CD14-positive monocyte (primary cell): ENCODE data around the gene DNAH3. TPM values are rescaled to one million over a fixed set of nuclear protein-coding genes. Genes with fewer than 3 reads are reported as not detected.
A peak's percentile ranks its signal among the peaks of the same experiment; 100 is the strongest.

ENCODE experiments used
- DNase-seq, 3 donors: peaks; one replicate each; pipeline ENCODE4 v3.0.0-alpha.2; 2011 to 2022
- H2AFZ ChIP-seq: 2 replicates; pipeline ENCODE4 v1.6.0; 2012; ENCODE audit warnings: mild to moderate bottlenecking, low read depth, low read length, inconsistent platforms; ENCODE audit not compliant: insufficient read depth, poor library complexity, severe bottlenecking
- H3K27ac ChIP-seq, 2 donors: 1 replicate in 1 of 2; 2 replicates in 1 of 2; pipeline ENCODE4 v1.5.1; 2012 to 2013; ENCODE audit warnings: low read length in 2 of 2, control low read depth in 1 of 2, inconsistent platforms in 1 of 2, low read depth in 1 of 2, mild to moderate bottlenecking in 1 of 2
- H3K27me3 ChIP-seq, 2 donors: one replicate each; pipeline versions ENCODE4 v1.6.0 to v1.6.1; 2011 to 2013; ENCODE audit warnings: low read length in 2 of 2; ENCODE audit not compliant: control insufficient read depth in 2 of 2, insufficient read depth in 2 of 2
- H3K36me3 ChIP-seq, 2 donors: replicated peaks in 1 of 2; 1 replicate in 1 of 2; 2 replicates in 1 of 2; pipeline versions ENCODE4 v1.5.1 to v1.6.1; 2012 to 2013; ENCODE audit warnings: low read length in 2 of 2, control low read depth in 1 of 2, inconsistent platforms in 1 of 2, mild to moderate bottlenecking in 1 of 2; ENCODE audit not compliant: insufficient read depth in 2 of 2, control insufficient read depth in 1 of 2
- H3K4me1 ChIP-seq, 2 donors: 1 replicate in 1 of 2; 2 replicates in 1 of 2; pipeline versions ENCODE4 v1.5.1 to v1.6.1; 2012 to 2013; ENCODE audit warnings: low read length in 2 of 2, control low read depth in 1 of 2, inconsistent platforms in 1 of 2, mild to moderate bottlenecking in 1 of 2, moderate library complexity in 1 of 2; ENCODE audit not compliant: insufficient read depth in 2 of 2, control insufficient read depth in 1 of 2
- H3K4me2 ChIP-seq: replicated peaks from 2 replicates; pipeline ENCODE3; 2012; ENCODE audit warnings: low read length, moderate library complexity, mild to moderate bottlenecking; ENCODE audit not compliant: poor library complexity, severe bottlenecking; ENCODE audit errors: extremely low read depth
- H3K4me3 ChIP-seq, 3 experiments: fragments of 200-600 bp in 1 of 3; sonication (generic) in 1 of 3; replicated peaks in 1 of 3; 1 replicate in 2 of 3; 2 replicates in 1 of 3; pipeline ENCODE4 v1.5.1; 2011 to 2013; ENCODE audit warnings: low read length in 3 of 3, mild to moderate bottlenecking in 3 of 3, control low read depth in 2 of 3, low read depth in 2 of 3, inconsistent platforms in 1 of 3, moderate library complexity in 1 of 3
- H3K79me2 ChIP-seq: 2 replicates; pipeline ENCODE4 v1.6.0; 2012; ENCODE audit warnings: mild to moderate bottlenecking, control low read depth, inconsistent platforms, low read length, moderate library complexity; ENCODE audit not compliant: insufficient read depth
- H3K9ac ChIP-seq: 2 replicates; pipeline ENCODE4 v1.6.0; 2017; ENCODE audit warnings: low read length, mild to moderate bottlenecking; ENCODE audit not compliant: insufficient read depth, poor library complexity, severe bottlenecking
- H3K9me3 ChIP-seq, 2 donors: replicated peaks in 1 of 2; 1 replicate in 1 of 2; 2 replicates in 1 of 2; pipeline versions ENCODE4 v1.5.1 to v1.6.1; 2012 to 2013; ENCODE audit warnings: low read length in 2 of 2, control low read depth in 1 of 2; ENCODE audit not compliant: control insufficient read depth in 1 of 2, insufficient read depth in 1 of 2
- H4K20me1 ChIP-seq: 2 replicates; pipeline ENCODE4 v1.6.0; 2012; ENCODE audit warnings: mild to moderate bottlenecking, low read length, control low read depth, moderate library complexity; ENCODE audit not compliant: insufficient read depth
- H3K27ac Mint-ChIP-seq, 7 donors: one replicate each; pipeline ENCODE4 v1.8.0; 2020; ENCODE audit warnings: mild to moderate bottlenecking in 7 of 7, mixed read lengths in 7 of 7, moderate library complexity in 6 of 7, inconsistent platforms in 2 of 7
- H3K27me3 Mint-ChIP-seq, 3 donors: one replicate each; pipeline ENCODE4 v1.8.0; 2021 to 2022; ENCODE audit warnings: low read depth in 3 of 3, mild to moderate bottlenecking in 3 of 3, mixed read lengths in 3 of 3, moderate library complexity in 3 of 3, inconsistent platforms in 1 of 3
- H3K36me3 Mint-ChIP-seq, 2 donors: one replicate each; pipeline ENCODE4 v1.8.0; 2020; ENCODE audit warnings: mixed read lengths in 2 of 2, inconsistent platforms in 1 of 2, mild to moderate bottlenecking in 1 of 2
- H3K4me1 Mint-ChIP-seq: one replicate; pipeline ENCODE4 v1.8.0; 2020; ENCODE audit warnings: mild to moderate bottlenecking, mixed read lengths
- H3K4me3 Mint-ChIP-seq, 2 donors: one replicate each; pipeline ENCODE4 v1.8.0; 2020; ENCODE audit warnings: mild to moderate bottlenecking in 2 of 2, mixed read lengths in 2 of 2, moderate library complexity in 1 of 2
- H3K9me3 Mint-ChIP-seq, 7 donors: one replicate each; pipeline ENCODE4 v1.8.0; 2020 to 2022; ENCODE audit warnings: mixed read lengths in 7 of 7, mild to moderate bottlenecking in 6 of 7, moderate library complexity in 6 of 7, inconsistent platforms in 2 of 7
- CTCF ChIP-seq: fragments of 200-600 bp; IDR thresholded peaks from one replicate; pipeline ENCODE4 v1.8.0; 2022; ENCODE audit warnings: antibody characterized with exemption, mild to moderate bottlenecking
- WGBS: methylation state at CpG from one replicate; pipeline ENCODE4 v1.1.5; 2013; ENCODE audit warnings: missing lambda C conversion rate; ENCODE audit not compliant: insufficient coverage; 5-methylcytosine and 5-hydroxymethylcytosine counted together
- intact Hi-C, 2 donors: fragments of 100-400 bp; cut with micrococcal nuclease; formaldehyde crosslinking; loops; one replicate each; pipeline versions ENCODE4 v1.15.0 to v1.15.1; 2023
- polyA plus RNA-seq, 3 donors: library from polyadenylated mRNA; depleted of rRNA in 1 of 3; unstranded in 2 of 3; stranded (reverse) in 1 of 3; fragments of 300-500 nt in 2 of 3; fragments of >200 nt in 1 of 3; fragmentation: Illumina TruSeq in 2 of 3; gene quantifications; 1 replicate in 2 of 3; 2 replicates in 1 of 3; pipeline ENCODE4 v1.2.3, GENCODE V29; 2012 to 2021

Gene DNAH3
- polyA plus RNA-seq, 3 donors, result not detected

- Histone ChIP-seq H3K4me3 (no peak overlapping the region), H3K36me3 (no peaks in the 10 kb centered on the region), H3K79me2 (peaks cover 30% of the 10 kb centered on the region), H3K9me3 (no peaks in the 10 kb centered on the region), H2AFZ (no peak overlapping the region), H4K20me1 (no peaks in the 10 kb centered on the region), H3K27ac (no peak overlapping the region), H3K9ac (no peak overlapping the region), H3K4me2 (no peak overlapping the region), H3K4me1 (peaks cover 69 to 90% of the 10 kb centered on the region in 2 donors), H3K27me3 (no peaks in the 10 kb centered on the region)
- no CpG with 5 or more reads among the region's 4 CpGs for WGBS
- H3K4me1 Mint-ChIP-seq, result peaks cover 81% of the 10 kb centered on the region
- TF ChIP-seq CTCF, result no peak
- H3K27me3 Mint-ChIP-seq, result peaks cover 0 to 6% (median 6%) of the 10 kb centered on the region in 3 donors
- DNase-seq, result no peak
- peak overlapping the region in 1 of 7 donors; percentile 54 for H3K27ac Mint-ChIP-seq
- no peak overlapping the region for H3K4me3 Mint-ChIP-seq
- H3K9me3 Mint-ChIP-seq, result no peaks in the 10 kb centered on the region
- intact Hi-C loops, result no loop called here
- peaks cover 12 to 16% of the 10 kb centered on the region in 2 donors for H3K36me3 Mint-ChIP-seq
These were observed 244.0 kb downstream of the DNAH3 start for GRCh38 chr16:20906341-20907255.

DNA sequence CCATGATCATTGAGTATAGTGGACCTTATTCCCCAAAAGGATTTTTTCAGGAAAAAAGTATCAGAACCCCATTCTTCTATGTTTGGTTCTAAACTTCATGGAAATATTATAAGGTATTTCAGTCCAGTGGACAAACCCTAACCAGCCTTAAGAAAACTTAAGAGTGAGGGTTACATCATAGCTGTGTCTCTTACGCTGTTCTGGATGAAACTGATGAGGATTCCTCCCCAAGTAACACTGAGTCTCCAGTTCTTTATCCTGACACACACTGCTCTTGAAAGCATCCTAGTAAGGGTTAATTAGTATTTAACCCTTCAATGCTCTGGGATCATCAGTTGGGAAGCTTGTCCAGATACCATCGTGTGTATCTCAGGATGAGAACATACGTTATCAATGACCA, 245.1 kb downstream of the DNAH3 start:
- TF ChIP-seq CTCF, result no peak
- H3K27me3 ChIP-seq, result no peaks in the 10 kb centered on the region
- H3K9ac ChIP-seq, result no peak overlapping the region
- no peak overlapping the region for H3K27ac ChIP-seq
- H3K4me2 ChIP-seq, result no peak overlapping the region
- Mint-ChIP-seq H3K27me3 (peaks cover 0 to 6% (median 6%) of the 10 kb centered on the region in 3 donors), H3K36me3 (peaks cover 14 to 16% of the 10 kb centered on the region in 2 donors), H3K4me3 (no peak overlapping the region), H3K9me3 (no peaks in the 10 kb centered on the region), H3K27ac (no peak overlapping the region), H3K4me1 (peaks cover 77% of the 10 kb centered on the region)
- no peak overlapping the region for H2AFZ ChIP-seq
- no CpG with 5 or more reads among the region's 3 CpGs for WGBS
- no peaks in the 10 kb centered on the region for H3K36me3 ChIP-seq
- DNase-seq, result peak in 2 of 3 donors; percentile 17 to 18
- intact Hi-C loops, result no loop called here
- H3K79me2 ChIP-seq, result peaks cover 40% of the 10 kb centered on the region
- H3K4me1 ChIP-seq, result peaks cover 66 to 89% of the 10 kb centered on the region in 2 donors
- no peaks in the 10 kb centered on the region for H3K9me3 ChIP-seq
- H3K4me3 ChIP-seq, result no peak overlapping the region
- no peaks in the 10 kb centered on the region for H4K20me1 ChIP-seq
